Keratinocyte (primary cell): ENCODE measurements around the gene ADAMTS10.

Experiments
- CTCF ChIP-seq, 3 experiments: IDR thresholded peaks in 1 of 3; conservative IDR thresholded peaks in 1 of 3; optimal IDR thresholded peaks in 1 of 3; 2 replicates in 2 of 3; 3 replicates in 1 of 3; pipeline versions ENCODE3 to v1.5.1; 2011; ENCODE audit warnings: low read length in 3 of 3, mild to moderate bottlenecking in 3 of 3, moderate library complexity in 2 of 3, control low read depth in 1 of 3, inconsistent platforms in 1 of 3; ENCODE audit not compliant: insufficient read depth in 2 of 3; ENCODE audit errors: extremely low read depth in 1 of 3
- EZH2 ChIP-seq: IDR thresholded peaks from one replicate; pipeline ENCODE4 v1.6.1; 2012; ENCODE audit warnings: inconsistent platforms, mild to moderate bottlenecking, low read length, moderate library complexity

GRCh38 chr19:8569066-8569771 lies 41.3 kb downstream of the ADAMTS10 start:
- TF ChIP-seq CTCF (optimal IDR thresholded peaks at IDR 0.05 in 1 of 3, IDR thresholded peaks at IDR 0.05 in 1 of 3, conservative IDR thresholded peaks at IDR 0.05 in 1 of 3; ENCODE audit: extremely low read depth in 1 of 3, insufficient read depth in 2 of 3, low read length in 3 of 3) (no peak), EZH2 (no peak)
